T-helper 1 cell treated with Interleukin-12 subunit alpha and Interleukin-12 subunit beta and Interleukin-4 antibody, amounts not matched to agents 30 ng/mL and 1 ng/mL, for 36 hours (primary cell): ENCODE results near the gene ATRN. TPM values are rescaled to one million over a fixed set of nuclear protein-coding genes. Genes with fewer than 3 reads are reported as not detected.
"Not testable (repeated sequence)": the region's sequence is repeated elsewhere in the genome, so short reads cannot be mapped to it uniquely, and the experiment has no call there.

Experiments used
- intact Hi-C: fragments of 100-400 bp; cut with micrococcal nuclease; formaldehyde crosslinking; loops from one replicate; pipeline ENCODE4 v1.15.1; 2024
- total RNA-seq: library from RNA; stranded (reverse); gene quantifications from 2 replicates; pipeline ENCODE4 v1.2.3, GENCODE V29; 2022

ATRN gene
- total RNA-seq, 1 donor from 2014 or later, result 11.4 TPM

DNA sequence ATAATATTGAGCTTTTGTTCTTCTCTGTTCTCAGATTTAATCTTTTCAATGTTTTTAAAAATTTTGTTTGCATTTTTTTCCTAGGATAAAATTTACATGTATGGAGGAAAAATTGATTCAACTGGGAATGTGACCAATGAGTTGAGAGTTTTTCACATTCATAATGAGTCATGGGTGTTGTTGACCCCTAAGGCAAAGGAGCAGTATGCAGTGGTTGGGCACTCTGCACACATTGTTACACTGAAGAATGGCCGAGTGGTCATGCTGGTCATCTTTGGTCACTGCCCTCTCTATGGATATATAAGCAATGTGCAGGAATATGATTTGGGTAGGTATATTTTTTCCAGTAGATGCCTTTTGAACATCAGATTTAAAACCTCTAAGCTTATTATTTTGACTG is 89.8 kb downstream of the ATRN start:
- intact Hi-C loops, result loop anchor here (5.0 kb wide), 1 partner anchor 107 kb away; no protein-coding TSS in a partner anchor

DNA sequence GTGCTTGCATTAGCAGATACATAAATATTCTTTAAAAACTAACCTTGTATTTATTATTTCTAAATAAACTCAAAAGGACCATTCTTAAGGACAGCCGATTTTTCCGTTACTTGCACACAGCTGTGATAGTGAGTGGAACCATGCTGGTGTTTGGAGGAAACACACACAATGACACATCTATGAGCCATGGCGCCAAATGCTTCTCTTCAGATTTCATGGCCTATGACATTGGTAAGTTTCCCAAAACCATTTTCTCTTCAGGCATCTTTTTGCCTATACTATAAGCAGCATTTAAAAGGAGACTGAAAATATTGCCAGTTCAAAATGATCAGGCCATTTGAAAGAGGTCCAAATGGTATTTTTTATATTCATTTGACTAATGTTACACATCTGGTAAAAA is 92.3 kb downstream of the ATRN start:
- intact Hi-C loops, result loop anchor here (1.0 to 5.0 kb wide), 4 partner anchors 104 to 292 kb away; no protein-coding TSS in a partner anchor

DNA sequence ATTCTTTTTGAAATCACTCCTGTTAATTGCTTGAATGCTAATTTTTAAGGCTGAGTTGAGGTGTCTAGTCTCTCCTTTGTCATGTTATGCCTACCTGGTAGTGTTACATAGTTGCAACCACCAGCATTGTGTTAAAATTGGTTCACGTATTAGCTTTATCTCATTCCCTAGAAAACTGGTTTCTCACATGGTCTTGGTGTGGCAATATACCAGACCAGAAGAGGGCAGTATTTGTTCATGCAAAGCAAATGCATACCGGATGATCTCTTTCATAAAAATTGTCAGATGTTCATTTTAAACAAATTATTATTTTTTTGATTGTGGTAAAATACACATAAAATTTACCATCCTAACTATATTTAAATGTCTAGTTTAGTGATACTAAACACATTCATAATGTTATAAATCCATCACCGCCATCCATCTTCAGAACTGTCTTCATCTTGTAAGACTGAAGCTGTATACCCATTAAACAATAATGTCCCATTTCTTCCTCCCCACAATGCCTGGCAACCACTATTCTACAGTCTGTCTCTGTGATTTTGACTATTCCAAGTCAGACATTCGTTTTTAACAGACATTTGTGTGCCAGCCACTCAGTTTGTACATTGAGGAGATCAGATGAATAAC is 92.8 kb downstream of the ATRN start:
- intact Hi-C loops, result loop anchor here (1.0 to 5.0 kb wide), 4 partner anchors 104 to 291 kb away; no protein-coding TSS in a partner anchor

DNA sequence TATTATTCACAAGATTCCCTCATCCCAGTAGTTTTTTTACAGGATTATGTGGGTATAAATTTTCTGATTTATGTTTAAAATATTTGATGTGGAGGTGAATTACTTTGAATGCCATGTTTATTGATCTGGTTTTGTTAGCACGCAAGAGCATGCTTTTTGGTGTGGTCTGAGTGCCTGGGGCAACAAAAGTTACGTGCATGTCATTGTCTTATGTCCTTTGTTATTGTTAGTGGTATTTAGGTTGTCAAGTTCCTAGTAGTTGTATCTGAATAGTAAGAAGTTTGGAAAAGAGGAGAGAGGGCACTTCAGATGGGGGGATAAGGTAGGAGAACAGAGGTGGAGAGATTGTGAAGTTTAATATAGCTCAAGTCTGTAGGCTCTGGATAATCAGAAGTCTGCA is 95.0 kb downstream of the ATRN start:
- intact Hi-C loops, result no loop called here

DNA sequence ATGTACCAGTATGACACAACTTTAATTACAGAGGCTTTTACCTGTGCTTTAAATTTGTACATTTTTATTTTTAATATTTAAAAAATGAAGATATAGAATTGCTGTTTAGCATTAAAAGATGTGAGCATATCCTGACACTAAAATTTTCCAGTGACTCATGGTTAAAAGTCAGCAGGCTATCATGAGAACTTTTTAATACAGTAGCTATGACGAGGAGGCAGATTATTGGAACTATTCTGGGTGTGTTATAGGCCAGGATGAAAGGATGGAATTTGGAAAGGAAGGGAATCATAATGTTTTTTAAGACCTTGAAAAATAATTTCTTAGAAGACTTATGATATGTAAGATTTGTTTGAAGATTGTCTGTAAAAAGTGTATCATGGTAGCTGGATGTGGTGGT is 101.3 kb downstream of the ATRN start:
- intact Hi-C loops, result no loop called here

DNA sequence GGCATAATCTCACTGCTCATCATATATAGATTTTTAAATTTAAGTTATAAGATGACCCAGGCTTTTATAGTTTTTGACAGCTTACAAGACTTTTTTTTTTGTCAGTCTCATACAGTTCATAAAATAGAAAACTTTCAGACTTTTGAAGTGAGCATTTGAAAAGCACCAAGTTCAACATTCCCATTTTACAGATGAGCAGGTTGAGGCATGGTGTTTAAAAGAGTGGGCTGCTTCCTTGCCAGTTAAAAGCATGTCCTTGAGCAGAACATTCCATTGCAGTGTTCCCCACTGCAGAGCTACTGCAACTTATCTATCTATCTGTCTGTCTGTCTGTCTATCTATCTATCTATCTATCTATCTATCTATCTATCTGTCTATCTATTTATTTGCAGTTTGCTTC is 105.5 kb downstream of the ATRN start:
- intact Hi-C loops, result no loop called here

DNA sequence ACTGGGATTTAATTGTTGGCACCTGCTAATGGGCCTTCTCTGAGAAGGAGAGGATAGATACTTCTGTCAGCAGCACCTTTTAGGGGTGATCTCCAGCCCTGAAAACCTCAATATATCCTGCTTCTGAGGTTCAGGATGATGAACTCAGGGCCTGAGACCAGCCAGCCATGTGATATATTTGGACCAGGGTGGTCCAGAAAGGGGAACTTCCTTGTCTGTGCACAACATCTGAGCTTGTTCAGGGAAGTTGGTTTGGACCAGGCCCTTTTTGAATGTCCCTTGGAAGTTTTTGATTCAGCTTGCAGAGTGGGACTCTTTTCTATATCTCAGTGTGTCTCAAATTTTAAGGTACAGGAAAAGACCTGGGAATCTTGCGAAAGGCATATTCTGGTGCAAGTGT is 106.5 kb downstream of the ATRN start:
- intact Hi-C loops, result no loop called here

DNA sequence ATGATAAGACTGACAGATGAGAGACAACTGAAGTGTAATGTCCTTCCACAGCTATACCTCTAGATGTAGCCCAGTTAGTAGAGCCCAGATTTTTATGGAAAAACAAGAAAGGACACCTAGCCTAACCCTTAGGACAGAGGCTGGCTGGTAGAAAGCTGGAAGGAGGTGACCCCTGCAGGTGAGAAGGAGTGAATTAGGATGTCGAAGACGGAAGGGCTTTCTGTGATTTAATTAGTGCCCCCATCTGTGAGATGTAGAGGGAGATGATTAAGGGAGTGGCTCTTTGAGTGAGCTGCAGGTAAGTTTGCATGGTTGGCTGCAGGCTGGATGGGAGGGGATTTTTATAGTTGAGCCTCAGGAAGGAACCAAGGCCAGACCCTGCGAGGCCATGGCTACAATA is 109.6 kb downstream of the ATRN start:
- intact Hi-C loops, result no loop called here

DNA sequence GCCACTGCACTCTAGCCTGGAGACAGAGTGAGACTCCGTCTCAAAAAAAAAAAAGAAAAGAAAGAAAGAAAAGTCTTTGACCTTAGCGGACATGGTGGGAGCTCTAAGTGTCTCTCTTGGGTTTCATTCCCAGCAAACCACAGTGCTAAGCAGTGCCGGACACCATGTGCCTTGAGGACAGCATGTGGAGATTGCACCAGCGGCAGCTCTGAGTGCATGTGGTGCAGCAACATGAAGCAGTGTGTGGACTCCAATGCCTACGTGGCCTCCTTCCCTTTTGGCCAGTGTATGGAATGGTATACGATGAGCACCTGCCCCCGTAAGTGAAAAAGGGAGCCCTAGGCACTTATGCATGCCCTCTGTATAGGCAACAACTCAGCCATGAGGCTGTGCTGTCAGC is 112.9 kb downstream of the ATRN start:
- intact Hi-C loops, result no loop called here

DNA sequence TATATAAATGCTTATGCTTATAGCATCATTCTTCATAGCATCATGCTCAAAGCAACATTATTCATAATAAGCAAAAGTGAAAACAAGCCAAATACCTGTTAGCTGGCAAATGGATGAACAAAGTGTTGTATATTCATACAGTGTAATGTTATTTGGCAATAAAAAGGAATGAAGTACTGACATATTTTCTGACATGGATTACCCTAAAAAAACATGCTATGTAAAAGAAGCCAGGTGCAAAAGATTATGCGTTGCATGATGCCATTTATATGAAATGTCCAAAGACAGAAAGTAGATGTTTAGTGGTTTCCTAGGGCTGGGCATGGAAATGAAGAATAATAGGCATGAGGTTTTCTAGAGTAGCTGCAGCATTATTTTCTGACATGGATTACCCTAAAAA is 115.3 kb downstream of the ATRN start:
- intact Hi-C loops, result no loop called here

DNA sequence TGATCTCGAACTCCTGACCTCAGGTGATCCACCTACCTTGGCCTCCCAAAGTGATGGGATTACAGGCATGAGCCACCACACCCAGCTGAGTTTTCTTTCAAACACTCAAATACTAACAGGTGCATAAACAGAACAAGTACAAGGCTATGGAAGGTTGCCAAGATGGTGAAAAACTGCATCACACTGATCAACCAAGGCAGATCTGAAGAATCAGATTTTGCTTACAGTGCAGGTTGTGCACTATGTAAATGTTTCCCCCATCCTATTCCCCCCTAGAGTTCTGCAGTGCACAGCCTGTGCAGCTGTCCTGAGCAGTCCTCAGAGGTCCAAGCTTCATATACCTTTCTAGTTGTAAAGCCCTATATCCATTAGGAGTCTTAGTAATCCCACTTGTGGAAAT is 119.3 kb downstream of the ATRN start:
- intact Hi-C loops, result no loop called here

DNA sequence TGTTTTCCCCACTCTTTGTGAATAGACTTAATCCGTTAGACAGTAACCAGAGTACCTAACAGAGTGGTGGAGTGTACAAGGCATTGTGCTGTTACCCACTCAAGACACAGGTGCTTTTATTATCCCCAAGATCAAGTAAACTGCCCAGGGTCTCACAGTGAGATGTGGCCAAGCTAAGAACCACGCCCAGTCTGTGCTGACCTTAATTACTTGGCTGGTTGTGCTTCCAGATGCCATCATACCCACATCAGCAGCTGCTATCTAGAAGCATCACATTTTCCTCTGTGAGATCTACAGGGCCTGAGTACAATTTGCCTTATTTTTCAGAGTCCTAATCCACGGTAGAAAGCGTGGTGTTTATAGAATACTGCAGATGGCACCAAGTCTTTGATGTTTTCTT is 122.1 kb downstream of the ATRN start:
- intact Hi-C loops, result no loop called here

DNA sequence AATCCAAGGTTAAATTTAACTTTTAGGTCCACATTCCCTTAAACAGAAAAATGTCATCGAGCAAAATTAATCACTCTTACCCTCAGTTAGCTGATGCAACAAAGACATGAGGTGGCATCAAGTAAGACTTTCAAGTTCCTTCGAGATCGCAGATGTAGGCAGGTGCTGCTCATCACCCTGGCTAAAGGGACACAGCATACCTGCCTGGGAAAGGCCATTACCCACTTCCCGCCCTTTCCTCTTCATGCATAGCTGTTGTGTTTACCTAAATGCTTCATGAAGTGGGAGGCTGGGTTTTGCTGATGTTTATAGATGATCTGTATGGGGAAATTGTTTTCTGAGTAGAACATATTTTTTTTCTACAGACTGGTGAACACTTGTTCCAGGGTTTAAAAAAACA is 124.7 kb downstream of the ATRN start:
- intact Hi-C loops, result no loop called here

DNA sequence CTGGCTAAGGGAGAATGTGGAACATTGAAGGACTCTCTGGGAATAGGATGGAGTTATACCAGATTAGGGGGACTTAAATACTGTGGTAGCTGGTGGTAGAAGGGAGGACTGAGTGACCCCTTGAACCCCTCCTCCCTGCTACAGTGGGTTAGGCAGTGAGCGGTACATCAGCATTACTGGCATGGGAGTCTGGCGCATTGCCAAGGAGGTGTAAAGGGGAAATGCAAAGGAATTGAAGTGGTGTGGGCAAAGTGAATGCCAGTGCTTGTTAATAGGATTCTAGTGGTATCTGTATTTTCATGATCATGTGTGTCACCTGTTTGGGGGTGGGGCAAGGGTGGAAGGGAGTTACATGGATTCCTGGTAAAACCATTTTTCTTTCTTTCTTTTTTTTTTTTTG is 132.3 kb downstream of the ATRN start:
- intact Hi-C loops, result no loop called here

DNA sequence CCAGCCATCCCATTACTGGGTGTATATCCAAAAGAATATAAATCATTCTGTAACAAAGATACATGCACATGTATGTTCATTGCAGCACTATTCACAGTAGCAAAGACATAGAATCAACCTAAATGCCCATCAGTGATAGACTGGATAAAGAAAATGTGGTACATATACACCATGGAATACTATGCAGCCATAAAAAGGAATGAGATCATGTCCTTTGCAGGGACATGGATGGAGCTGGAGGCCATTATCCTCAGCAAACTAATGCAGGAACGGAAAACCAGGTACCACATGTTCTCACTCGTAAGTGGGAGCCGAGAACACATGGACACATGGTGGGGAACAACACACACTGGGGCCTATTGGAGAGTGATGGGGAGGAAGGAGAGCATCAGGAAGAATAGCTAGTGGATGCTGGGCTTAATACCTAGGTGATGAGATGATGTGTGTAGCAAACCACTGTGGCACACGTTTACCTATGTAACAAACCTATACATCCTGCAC is 134.6 kb downstream of the ATRN start:
- intact Hi-C loops, result not testable (repeated sequence)

DNA sequence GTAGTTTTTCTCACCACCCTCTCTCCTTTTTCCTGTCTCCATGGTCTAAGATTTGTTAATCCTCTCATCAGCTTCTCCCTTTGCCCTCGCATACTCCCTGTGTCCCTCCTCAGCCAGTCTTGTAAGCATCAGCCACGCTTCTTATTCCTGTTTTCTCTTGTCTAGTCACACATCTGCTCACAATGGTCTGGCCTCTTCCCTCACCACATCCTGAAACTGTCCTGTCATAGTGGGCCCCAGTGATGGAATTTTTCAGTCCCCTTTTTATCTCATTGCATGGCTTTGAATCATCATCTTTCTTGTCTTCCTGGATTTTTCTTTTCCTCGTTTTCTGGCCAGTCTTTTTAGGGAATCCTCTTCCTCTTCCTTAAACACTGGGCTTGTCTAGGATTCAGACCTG is 135.2 kb downstream of the ATRN start:
- intact Hi-C loops, result no loop called here

DNA sequence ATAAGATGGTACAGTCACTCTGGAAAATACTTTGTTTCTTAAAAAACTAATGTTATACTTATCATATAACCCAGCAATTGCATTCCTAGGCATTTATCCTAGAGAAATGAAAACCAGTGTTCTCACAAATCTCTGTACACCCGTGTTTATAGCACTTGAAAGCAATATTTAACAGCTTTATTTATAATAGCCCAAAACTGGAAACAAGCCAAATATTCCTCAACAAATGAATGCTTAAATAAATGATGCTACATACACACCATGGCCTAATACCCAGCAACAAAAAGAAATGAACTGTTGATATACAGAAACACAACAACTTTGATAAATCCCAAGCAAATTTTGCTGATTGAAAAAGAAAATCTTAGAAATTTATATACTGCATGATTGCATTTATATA is 141.1 kb downstream of the ATRN start:
- intact Hi-C loops, result no loop called here

DNA sequence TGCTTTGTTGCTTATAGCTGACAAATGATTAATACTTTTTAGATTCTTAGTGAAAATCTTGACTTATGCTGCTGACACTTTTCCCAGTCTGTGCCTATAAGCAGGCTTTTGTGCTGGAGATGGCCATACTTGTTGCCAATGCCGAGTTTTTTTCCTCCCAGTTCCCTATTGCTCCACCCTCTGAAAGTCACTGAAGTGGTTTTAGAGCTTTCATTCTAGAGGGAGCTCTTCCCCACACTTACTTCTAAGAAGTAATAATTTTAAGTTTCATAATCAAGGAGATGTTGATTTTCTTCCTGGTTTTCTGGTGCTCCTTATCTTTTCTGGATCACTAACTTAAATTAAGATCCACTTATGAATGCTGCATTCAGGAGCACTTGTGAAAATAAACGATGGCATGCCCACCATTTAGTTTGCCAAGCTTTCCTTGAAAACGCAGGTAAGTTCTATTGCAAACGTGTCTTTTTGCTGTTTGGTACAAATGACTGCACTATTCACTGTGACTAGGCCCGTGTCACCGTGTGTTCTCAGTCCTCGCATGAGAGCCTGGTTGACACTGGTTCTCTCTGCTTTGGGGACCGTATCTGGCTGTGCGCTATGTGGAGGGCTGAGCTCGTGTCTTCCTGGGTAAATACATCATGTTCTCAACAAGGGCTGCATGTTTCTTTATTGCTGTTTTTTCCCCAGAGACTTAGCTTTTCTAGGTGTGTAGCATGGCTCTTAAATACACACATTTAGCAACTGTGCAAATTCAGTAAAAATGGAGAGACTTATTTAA is 142.2 kb downstream of the ATRN start:
- intact Hi-C loops, result no loop called here

DNA sequence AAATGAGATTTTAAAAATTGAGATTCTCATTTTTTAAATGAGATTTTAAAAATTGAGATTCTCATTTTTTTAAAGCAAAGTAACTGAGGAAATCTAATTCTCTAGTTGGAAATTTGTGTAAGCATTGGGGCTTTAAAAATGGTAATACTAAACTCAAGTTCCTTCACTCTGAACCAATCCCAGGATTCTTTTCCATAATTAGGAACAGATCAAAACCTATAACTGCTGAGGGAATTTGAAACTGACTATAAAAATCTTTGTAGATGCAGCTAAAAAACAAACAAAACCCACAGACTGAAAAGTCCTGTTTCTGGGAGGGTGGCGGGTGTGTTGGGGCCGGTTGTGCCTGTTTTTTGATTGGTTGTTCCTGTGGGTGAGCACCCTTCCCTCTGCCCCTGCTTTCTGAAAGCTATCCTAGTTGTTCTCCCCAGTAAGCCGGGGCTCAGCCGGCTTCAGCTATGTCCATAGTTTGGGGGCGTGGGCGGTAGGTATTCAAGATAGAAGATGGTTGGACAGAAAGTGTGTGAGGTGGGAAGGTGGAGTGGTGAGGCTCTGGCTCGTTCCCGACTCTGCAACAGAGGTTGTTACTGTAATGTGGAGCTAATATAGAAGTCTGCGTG is 143.1 kb downstream of the ATRN start:
- intact Hi-C loops, result no loop called here

DNA sequence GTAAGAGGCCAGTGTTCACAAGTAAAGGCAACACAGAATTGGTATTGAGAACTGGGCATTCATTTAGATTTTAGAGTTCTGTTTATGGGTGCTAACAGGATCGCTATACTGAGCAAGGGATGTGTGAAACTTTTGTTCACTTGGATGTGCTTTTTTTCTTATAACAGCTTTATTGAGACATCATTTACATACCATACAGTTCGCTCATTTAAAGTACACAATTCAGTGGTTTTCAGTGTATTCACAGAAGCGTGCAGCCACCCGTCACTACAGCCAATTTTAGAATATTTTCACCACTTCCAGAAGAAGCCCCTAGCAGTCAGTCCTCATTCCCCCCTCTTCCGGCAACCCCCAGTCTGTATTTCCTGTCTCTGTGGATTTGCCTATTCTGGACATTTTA is 143.6 kb downstream of the ATRN start:
- intact Hi-C loops, result no loop called here

DNA sequence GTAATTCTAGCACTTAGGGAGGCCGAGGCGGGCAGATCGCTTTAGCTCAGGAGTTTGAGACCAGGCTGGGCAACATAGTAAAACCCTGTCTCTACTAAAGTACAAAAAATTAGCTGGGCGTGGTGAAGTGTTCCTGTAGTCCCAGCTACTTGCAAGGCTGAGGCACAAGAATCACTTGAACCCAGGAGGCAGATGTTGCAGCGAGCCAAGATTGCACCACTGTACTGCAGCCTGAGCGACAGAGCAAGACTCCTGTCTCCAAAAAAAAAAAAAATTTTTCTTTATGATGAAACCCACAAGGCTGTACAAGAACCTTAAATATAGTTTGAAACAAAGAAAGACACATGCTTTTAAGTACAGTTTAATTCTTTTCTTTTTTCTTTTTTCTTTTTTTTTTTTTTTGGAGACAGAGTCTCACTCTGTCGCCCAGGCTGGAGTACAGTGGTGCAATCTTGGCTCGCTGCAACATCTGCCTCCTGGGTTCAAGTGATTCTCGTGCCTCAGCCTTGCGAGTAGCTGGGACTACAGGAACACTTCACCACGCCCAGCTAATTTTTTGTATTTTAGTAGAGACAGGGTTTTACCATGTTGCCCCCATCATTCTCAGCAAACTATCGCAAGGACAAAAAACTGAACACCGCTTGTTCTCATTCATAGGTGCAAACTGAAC is 144.5 kb downstream of the ATRN start:
- intact Hi-C loops, result not testable (repeated sequence)

DNA sequence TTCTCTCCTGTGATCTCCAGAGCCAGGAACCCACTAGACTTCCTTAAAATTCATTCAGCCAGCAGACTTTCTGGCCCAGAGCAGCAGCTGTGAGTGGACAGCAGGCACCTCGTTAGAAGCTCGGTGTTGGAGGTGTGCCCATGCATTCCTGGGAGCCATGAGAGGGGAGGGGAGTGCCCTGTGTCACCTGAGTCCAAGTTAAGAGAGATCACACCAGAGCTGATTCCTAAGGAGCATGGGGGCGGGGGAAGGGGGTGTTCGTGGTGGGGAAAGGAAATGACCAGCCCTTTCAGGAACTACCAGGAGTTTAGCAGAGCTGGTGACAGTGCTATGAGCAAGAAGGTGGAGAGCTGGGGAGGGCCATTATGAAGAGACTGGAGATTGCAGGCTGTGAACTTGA is 145.4 kb downstream of the ATRN start:
- intact Hi-C loops, result no loop called here
